ENCODE data around the gene CRYAA.

Gene CRYAA

DNA sequence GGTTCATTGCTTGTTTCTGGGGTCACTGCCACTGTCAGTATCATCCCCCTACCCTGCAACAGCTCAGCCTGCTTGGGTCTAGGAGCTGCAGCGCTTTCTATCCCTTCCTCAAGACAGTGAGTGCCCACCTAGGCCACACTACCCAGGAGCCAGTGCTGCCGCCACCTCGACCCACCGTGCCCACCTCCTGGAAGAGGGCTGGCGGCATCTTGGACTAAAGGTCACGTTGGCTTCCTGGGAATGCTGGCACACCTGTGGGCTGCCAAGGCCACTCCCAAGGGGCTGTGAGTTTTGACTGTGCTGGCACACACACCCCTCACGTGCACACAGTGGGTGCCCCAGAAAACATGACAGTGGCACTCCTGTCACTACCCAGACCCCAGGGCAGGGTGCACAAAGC, 22.1 kb downstream of the CRYAA start:
- FAIRE-seq (no peak), DNase-seq (ENCODE audit: insufficient read length, low spot score) (no peak)
- TF ChIP-seq POLR2AphosphoS5 (IDR thresholded peaks at IDR 0.05; ENCODE audit: low read depth, low read length) (no peak), POLR2A (IDR thresholded peaks at IDR 0.05; ENCODE audit: low read depth, low read length) (no peak), TAF1 (IDR thresholded peaks at IDR 0.05; ENCODE audit: low read depth, low read length) (no peak), SPI1 (IDR thresholded peaks at IDR 0.05; ENCODE audit: low read depth, low read length) (no peak), POU2F2 (IDR thresholded peaks at IDR 0.05; ENCODE audit: low read depth, low read length) (no peak), PAX5 (IDR thresholded peaks at IDR 0.05; ENCODE audit: insufficient read depth, low read length, severe bottlenecking) (no peak)

- no peak for DNase-seq (ENCODE audit: insufficient read length, low spot score)
- TF ChIP-seq POU2F2 (IDR thresholded peaks at IDR 0.05; ENCODE audit: low read depth, low read length): no peak
- TF ChIP-seq SPI1 (IDR thresholded peaks at IDR 0.05; ENCODE audit: low read depth, low read length): no peak
- TF ChIP-seq TAF1 (IDR thresholded peaks at IDR 0.05; ENCODE audit: low read depth, low read length): no peak
- no peak for TF ChIP-seq POLR2A (IDR thresholded peaks at IDR 0.05; ENCODE audit: low read depth, low read length)
- no peak for TF ChIP-seq POLR2AphosphoS5 (IDR thresholded peaks at IDR 0.05; ENCODE audit: low read depth, low read length)
- no peak for TF ChIP-seq PAX5 (IDR thresholded peaks at IDR 0.05; ENCODE audit: insufficient read depth, low read length, severe bottlenecking)
- FAIRE-seq: no peak
Observed at GRCh38 chr21:43191521-43191920, 22.7 kb downstream of the CRYAA start.

- TF ChIP-seq PAX5 (IDR thresholded peaks at IDR 0.05; ENCODE audit: insufficient read depth, low read length, severe bottlenecking) (no peak), SPI1 (IDR thresholded peaks at IDR 0.05; ENCODE audit: low read depth, low read length) (no peak)
- FAIRE-seq (no peak), DNase-seq (ENCODE audit: insufficient read length, low spot score) (no peak)
Observed at GRCh38 chr21:43191971-43192370, 23.2 kb downstream of the CRYAA start.

- TF ChIP-seq POLR2AphosphoS5 (IDR thresholded peaks at IDR 0.05; ENCODE audit: low read depth, low read length) (no peak), SPI1 (IDR thresholded peaks at IDR 0.05; ENCODE audit: low read depth, low read length) (no peak), POLR2A (IDR thresholded peaks at IDR 0.05; ENCODE audit: low read depth, low read length) (no peak), POU2F2 (IDR thresholded peaks at IDR 0.05; ENCODE audit: low read depth, low read length) (no peak), PAX5 (IDR thresholded peaks at IDR 0.05; ENCODE audit: insufficient read depth, low read length, severe bottlenecking) (no peak), TAF1 (IDR thresholded peaks at IDR 0.05; ENCODE audit: low read depth, low read length) (no peak)
- FAIRE-seq (no peak), DNase-seq (ENCODE audit: insufficient read length, low spot score) (no peak)
Observed at GRCh38 chr21:43192501-43193081, 23.8 kb downstream of the CRYAA start.

GRCh38 chr21:43193088-43193650, 24.4 kb downstream of the CRYAA start:
- DNase-seq (ENCODE audit: insufficient read length, low spot score): no peak
- FAIRE-seq: peak; percentile 61
- TF ChIP-seq PAX5 (IDR thresholded peaks at IDR 0.05; ENCODE audit: insufficient read depth, low read length, severe bottlenecking) (no peak), POLR2AphosphoS5 (IDR thresholded peaks at IDR 0.05; ENCODE audit: low read depth, low read length) (no peak), POLR2A (IDR thresholded peaks at IDR 0.05; ENCODE audit: low read depth, low read length) (no peak), TAF1 (IDR thresholded peaks at IDR 0.05; ENCODE audit: low read depth, low read length) (no peak), POU2F2 (IDR thresholded peaks at IDR 0.05; ENCODE audit: low read depth, low read length) (no peak), SPI1 (IDR thresholded peaks at IDR 0.05; ENCODE audit: low read depth, low read length) (no peak)

GRCh38 chr21:43193651-43194302, 25.0 kb downstream of the CRYAA start:
- FAIRE-seq: no peak

GRCh38 chr21:43194303-43195120, 25.7 kb downstream of the CRYAA start:
- FAIRE-seq (no peak), DNase-seq (ENCODE audit: insufficient read length, low spot score) (no peak)
- no peak for TF ChIP-seq POU2F2 (IDR thresholded peaks at IDR 0.05; ENCODE audit: low read depth, low read length)
- no peak for TF ChIP-seq POLR2A (IDR thresholded peaks at IDR 0.05; ENCODE audit: low read depth, low read length)
- peak; percentile 64 for TF ChIP-seq SPI1 (IDR thresholded peaks at IDR 0.05; ENCODE audit: low read depth, low read length)
- TF ChIP-seq POLR2AphosphoS5 (IDR thresholded peaks at IDR 0.05; ENCODE audit: low read depth, low read length): no peak

More at GRCh38 chr21:43193651-43194302, 25.0 kb downstream of the CRYAA start:
- no peak for DNase-seq (ENCODE audit: insufficient read length, low spot score)
- TF ChIP-seq POLR2AphosphoS5 (IDR thresholded peaks at IDR 0.05; ENCODE audit: low read depth, low read length) (no peak), PAX5 (IDR thresholded peaks at IDR 0.05; ENCODE audit: insufficient read depth, low read length, severe bottlenecking) (no peak), SPI1 (IDR thresholded peaks at IDR 0.05; ENCODE audit: low read depth, low read length) (no peak), POLR2A (IDR thresholded peaks at IDR 0.05; ENCODE audit: low read depth, low read length) (no peak), POU2F2 (IDR thresholded peaks at IDR 0.05; ENCODE audit: low read depth, low read length) (no peak), TAF1 (IDR thresholded peaks at IDR 0.05; ENCODE audit: low read depth, low read length) (no peak)

DNA sequence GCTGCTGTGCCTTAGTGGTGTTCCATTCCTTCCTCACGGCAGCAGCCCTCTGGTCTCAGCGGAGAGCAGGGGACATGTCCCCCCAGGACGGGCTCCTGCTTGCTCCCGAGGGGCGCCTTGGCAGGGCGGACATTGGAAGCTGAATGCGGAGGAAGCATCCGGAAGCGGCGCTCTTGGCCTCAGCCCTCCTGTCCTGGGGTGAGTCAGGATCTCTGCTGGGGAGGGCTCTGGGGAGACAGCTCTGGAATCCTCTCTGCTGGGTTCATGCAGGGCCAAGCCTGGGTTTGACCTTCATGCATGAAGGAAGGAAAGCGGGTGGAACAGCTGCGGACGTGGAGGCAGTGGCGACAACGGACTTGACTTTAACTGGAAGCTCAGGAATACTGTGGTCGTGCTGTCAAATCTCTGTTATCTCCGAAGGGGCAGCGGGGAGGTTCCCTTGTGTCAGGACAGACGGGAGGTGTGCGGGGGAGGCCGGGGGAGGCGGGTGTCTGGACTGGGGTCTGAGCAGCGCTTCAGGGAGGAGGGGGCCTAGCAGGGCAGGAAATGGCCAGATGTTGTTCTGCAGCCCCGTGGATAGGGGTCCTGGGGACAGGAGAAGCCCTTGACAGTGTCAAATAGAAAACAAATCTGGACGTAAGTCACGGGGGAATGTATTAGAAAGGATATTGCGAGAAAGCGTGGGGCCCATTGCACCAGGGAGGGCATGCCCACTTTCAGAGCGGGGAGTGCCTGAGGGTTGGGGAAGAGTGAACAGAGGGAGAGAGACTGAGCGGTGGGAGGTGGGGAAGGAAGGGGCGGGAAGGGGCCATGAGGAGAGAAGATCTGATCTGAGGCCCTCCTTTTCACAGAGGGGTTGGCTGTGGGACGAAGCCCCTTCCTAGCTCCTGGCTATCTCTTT, 26.6 kb downstream of the CRYAA start:
- FAIRE-seq: no peak
- TF ChIP-seq SPI1 (IDR thresholded peaks at IDR 0.05; ENCODE audit: low read depth, low read length): no peak

DNA sequence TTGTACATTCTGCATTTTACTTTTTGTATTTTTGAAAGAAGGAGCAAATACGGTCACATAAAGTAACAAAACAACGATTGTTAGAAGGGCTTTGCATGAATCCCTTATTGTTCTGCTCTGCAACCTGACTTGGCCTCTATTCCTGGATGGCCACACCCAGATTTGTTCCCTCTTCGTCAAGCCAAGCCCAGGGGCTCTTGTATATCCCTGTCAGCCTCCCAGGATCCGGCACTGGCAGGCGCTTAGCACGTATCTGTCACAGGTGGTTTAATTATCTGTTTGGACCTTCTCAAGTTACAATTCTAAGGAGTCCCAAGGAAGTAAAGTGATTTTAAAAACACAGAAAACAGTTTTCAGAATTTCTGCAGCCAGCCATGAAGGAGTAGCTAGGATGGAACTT, 28.0 kb downstream of the CRYAA start:
- TF ChIP-seq POLR2AphosphoS5 (IDR thresholded peaks at IDR 0.05; ENCODE audit: low read depth, low read length): no peak
- TF ChIP-seq POU2F2 (IDR thresholded peaks at IDR 0.05; ENCODE audit: low read depth, low read length): no peak
- TF ChIP-seq SPI1 (IDR thresholded peaks at IDR 0.05; ENCODE audit: low read depth, low read length): no peak
- no peak for TF ChIP-seq POLR2A (IDR thresholded peaks at IDR 0.05; ENCODE audit: low read depth, low read length)
- no peak for TF ChIP-seq TAF1 (IDR thresholded peaks at IDR 0.05; ENCODE audit: low read depth, low read length)
- no peak for TF ChIP-seq PAX5 (IDR thresholded peaks at IDR 0.05; ENCODE audit: insufficient read depth, low read length, severe bottlenecking)
- no peak for DNase-seq (ENCODE audit: insufficient read length, low spot score)
- no peak for FAIRE-seq

More for the DNA sequence above, 26.6 kb downstream of the CRYAA start:
- no peak for DNase-seq (ENCODE audit: insufficient read length, low spot score)

All from GM12891 (cell line).